GM12801 (cell line): ENCODE results near the gene CRYZL1.

ENCODE experiments used
- TF ChIP-seq, protein P1 (sequence below): IDR thresholded peaks from one replicate; pipeline ENCODE4 v1.5.1; 2011; ENCODE audit warnings: control low read depth; ENCODE audit not compliant: insufficient read length; ENCODE audit errors: extremely low read depth

Gene CRYZL1

DNA sequence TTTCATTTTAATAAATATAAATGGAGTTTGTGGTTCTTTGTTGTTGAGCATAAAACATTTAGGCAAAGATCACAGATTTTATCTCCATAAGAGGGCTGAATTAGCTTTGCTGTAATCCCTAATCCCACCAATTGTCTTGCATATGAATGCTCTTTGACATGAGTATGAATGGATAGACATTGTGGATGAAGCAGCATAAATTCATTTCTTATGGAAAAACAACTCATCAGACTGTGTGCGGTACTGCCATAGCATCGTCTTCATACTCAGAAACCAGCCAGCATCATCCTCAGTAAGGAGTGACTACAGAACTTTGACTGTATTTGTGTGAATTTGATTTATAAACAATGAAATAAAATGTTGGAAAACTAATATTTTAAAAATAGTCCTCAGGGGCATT is 79.2 kb downstream of the CRYZL1 start:
- TF ChIP-seq, protein P1, sequence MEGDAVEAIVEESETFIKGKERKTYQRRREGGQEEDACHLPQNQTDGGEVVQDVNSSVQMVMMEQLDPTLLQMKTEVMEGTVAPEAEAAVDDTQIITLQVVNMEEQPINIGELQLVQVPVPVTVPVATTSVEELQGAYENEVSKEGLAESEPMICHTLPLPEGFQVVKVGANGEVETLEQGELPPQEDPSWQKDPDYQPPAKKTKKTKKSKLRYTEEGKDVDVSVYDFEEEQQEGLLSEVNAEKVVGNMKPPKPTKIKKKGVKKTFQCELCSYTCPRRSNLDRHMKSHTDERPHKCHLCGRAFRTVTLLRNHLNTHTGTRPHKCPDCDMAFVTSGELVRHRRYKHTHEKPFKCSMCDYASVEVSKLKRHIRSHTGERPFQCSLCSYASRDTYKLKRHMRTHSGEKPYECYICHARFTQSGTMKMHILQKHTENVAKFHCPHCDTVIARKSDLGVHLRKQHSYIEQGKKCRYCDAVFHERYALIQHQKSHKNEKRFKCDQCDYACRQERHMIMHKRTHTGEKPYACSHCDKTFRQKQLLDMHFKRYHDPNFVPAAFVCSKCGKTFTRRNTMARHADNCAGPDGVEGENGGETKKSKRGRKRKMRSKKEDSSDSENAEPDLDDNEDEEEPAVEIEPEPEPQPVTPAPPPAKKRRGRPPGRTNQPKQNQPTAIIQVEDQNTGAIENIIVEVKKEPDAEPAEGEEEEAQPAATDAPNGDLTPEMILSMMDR: no peak

- TF ChIP-seq, protein P1: no peak
Measured at GRCh38 chr21:33561373-33561772, 80.2 kb downstream of the CRYZL1 start.

DNA sequence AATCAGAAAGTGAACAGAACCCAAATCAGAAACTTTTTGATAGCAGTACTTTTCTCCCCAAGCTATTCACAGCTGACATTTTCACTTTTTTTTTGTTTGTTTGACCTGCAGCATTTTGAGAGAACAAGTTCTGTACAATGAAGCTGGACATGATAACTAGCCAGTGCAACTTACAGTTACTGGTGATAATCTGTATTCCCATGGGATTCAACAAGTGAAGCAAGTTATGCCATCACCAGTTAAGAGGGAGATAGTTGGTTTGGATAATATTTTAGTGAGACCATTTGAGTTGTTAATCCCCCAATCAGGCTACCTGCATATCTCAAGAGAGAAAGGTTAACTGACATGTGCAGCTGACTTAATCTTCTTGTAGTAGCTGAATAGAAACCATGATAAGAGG is 80.6 kb downstream of the CRYZL1 start:
- TF ChIP-seq, protein P1: no peak

- TF ChIP-seq, protein P1: no peak
Measured at GRCh38 chr21:33559813-33560212, 81.7 kb downstream of the CRYZL1 start.

DNA sequence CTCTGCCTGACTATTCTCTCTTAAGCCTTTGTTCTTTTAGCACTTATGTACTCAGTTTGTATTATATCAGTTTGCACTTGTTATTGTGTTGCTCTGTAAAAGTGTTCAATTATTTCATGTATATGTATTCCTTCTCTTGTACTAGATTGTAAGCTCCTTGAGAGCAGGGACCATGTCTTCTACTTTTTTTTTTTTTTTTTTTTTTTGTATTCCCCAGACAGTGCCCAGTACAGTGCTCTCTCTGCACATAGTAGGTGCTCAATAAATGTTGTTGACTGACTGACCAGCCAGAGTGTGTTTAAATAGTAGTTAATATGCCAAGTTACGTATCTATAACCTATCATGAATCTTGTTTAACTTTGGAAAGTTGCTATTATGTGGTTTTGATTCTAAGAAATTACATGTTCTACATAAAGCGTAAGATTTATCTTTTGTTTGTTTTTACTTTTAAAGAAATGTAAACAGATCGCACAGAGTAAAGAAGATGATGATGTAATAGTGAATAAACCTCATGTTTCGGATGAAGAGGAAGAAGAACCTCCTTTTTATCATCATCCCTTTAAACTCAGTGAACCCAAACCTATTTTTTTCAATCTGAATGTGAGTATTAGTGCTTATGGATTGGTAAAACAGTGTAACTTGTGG is 82.6 kb downstream of the CRYZL1 start:
- TF ChIP-seq, protein P1: no peak

GRCh38 chr21:33557447-33557846 is 84.1 kb downstream of the CRYZL1 start:
- TF ChIP-seq, protein P1: no peak

GRCh38 chr21:33554982-33555344 is 86.6 kb downstream of the CRYZL1 start:
- TF ChIP-seq, protein P1: no peak
